HCT116 (cell line): ENCODE measurements around the gene NOL11. TPM values are rescaled to one million over a fixed set of nuclear protein-coding genes. Genes with fewer than 3 reads are reported as not detected.
A peak's percentile ranks its signal among the peaks of the same experiment; 100 is the strongest.

Experiments
- ATAC-seq: fragments of 200-7000 bp; cut with Tn5 transposase; 2 replicates; pipeline ENCODE4 v1.9.1; 2020; ENCODE audit warnings: mild to moderate bottlenecking, moderate library complexity
- BruUV-seq: library from RNA; stranded (reverse); fragments of 400-500 nt; replicated peaks from 2 replicates; lab custom pipeline; 2021; lab: Mats Ljungman, UMichigan
- CTCF ChIA-PET: fragments of 300-600 bp; sonication (Branson Sonifier 250); formaldehyde crosslinking; loops from one replicate; lab custom pipeline; 2021; ENCODE audit warnings: antibody characterized with exemption; lab: Charles Lee
- POLR2A ChIA-PET: fragments of 300-600, 350-600 bp; sonication (Branson Sonifier 250); formaldehyde crosslinking; loops from one replicate; lab custom pipeline; 2021; ENCODE audit warnings: antibody characterized with exemption; lab: Charles Lee
- RAD21 ChIA-PET, 2 experiments: fragments of 300-600 bp; sonication (Branson Sonifier 250); formaldehyde crosslinking; loops; one replicate each; lab custom pipeline; 2023; ENCODE audit warnings: low total read pairs in 2 of 2; ENCODE audit not compliant: uncharacterized antibody in 2 of 2, unreplicated experiment in 2 of 2, low non-redundant PET in 1 of 2; lab: Charles Lee
- DNase-seq: peaks from one replicate; pipeline ENCODE4 v3.0.0-alpha.2; 2010; ENCODE audit warnings: low read depth, low spot score
- H2AFZ ChIP-seq: fragments of 200-600 bp; shearing (Covaris generic), sonication (generic); 2 replicates; pipeline ENCODE4 v1.6.1; 2017; ENCODE audit warnings: low read depth, mixed run types, mixed read lengths, antibody characterized with exemption, low read length; ENCODE audit not compliant: poor library complexity, severe bottlenecking
- H3K27ac ChIP-seq: 2 replicates; pipeline ENCODE4 v1.5.1; 2012; ENCODE audit warnings: low read depth, low read length
- H3K27me3 ChIP-seq: fragments of 200-600 bp; sonication (generic); 2 replicates; pipeline ENCODE4 v1.6.1; 2016; ENCODE audit warnings: mixed run types, low read length, mixed read lengths; ENCODE audit not compliant: insufficient read depth
- H3K36me3 ChIP-seq, 2 experiments: fragments of 200-500 bp in 1 of 2; fragments of 200-600 bp in 1 of 2; sonication (Bioruptor generic) in 1 of 2; sonication (generic) in 1 of 2; 2 replicates each; pipeline versions ENCODE4 v1.5.1 to v1.6.1; 2014 to 2016; ENCODE audit warnings: low read length in 2 of 2, inconsistent platforms in 1 of 2, mixed read lengths in 1 of 2, mixed run types in 1 of 2; ENCODE audit not compliant: insufficient read depth in 2 of 2, control insufficient read depth in 1 of 2
- H3K4me1 ChIP-seq, 2 experiments: fragments of 200-600 bp in 1 of 2; sonication (generic) in 1 of 2; 2 replicates each; pipeline versions ENCODE4 v1.5.1 to v1.6.1; 2012 to 2017; ENCODE audit warnings: low read length in 2 of 2, inconsistent platforms in 1 of 2, mild to moderate bottlenecking in 1 of 2, mixed read lengths in 1 of 2, mixed run types in 1 of 2, moderate library complexity in 1 of 2; ENCODE audit not compliant: insufficient read depth in 2 of 2, control insufficient read depth in 1 of 2
- H3K4me2 ChIP-seq: fragments of 200-600 bp; sonication (generic); 2 replicates; pipeline ENCODE4 v1.6.1; 2017; ENCODE audit warnings: mixed run types, low read length, mixed read lengths
- H3K4me3 ChIP-seq, 2 experiments: fragments of 200-600 bp in 1 of 2; sonication (generic) in 1 of 2; replicated peaks in 1 of 2; 2 replicates each; pipeline ENCODE4 v1.5.1; 2011 to 2016; ENCODE audit warnings: low read length in 2 of 2, control low read depth in 1 of 2, low read depth in 1 of 2, mild to moderate bottlenecking in 1 of 2, mixed read lengths in 1 of 2, mixed run types in 1 of 2
- H3K79me2 ChIP-seq: fragments of 200-600 bp; sonication (generic); 2 replicates; pipeline ENCODE4 v1.6.1; 2017; ENCODE audit warnings: mild to moderate bottlenecking, mixed run types, low read length, moderate library complexity, mixed read lengths; ENCODE audit not compliant: insufficient read depth
- H3K9ac ChIP-seq: fragments of 200-600 bp; sonication (generic); 2 replicates; pipeline ENCODE4 v1.6.1; 2016; ENCODE audit warnings: low read length, mixed read lengths
- H3K9me2 ChIP-seq: fragments of 200-600 bp; sonication (generic), shearing (Covaris generic); 2 replicates; pipeline ENCODE4 v1.6.1; 2017; ENCODE audit warnings: mixed run types, mild to moderate bottlenecking, moderate library complexity; ENCODE audit not compliant: insufficient read depth
- H3K9me3 ChIP-seq, 2 experiments: fragments of 200-500 bp in 1 of 2; fragments of 200-600 bp in 1 of 2; sonication (Bioruptor generic) in 1 of 2; sonication (generic) in 1 of 2; 2 replicates each; pipeline ENCODE4 v1.6.1; 2014 to 2017; ENCODE audit warnings: low read length in 2 of 2, mixed read lengths in 2 of 2, inconsistent platforms in 1 of 2, low read depth in 1 of 2, mild to moderate bottlenecking in 1 of 2, mixed run types in 1 of 2, moderate library complexity in 1 of 2; ENCODE audit not compliant: control insufficient read depth in 1 of 2, insufficient read depth in 1 of 2
- H4K20me1 ChIP-seq: fragments of 200-600 bp; sonication (generic), shearing (Covaris generic); 2 replicates; pipeline ENCODE4 v1.6.1; 2017; ENCODE audit warnings: mixed run types, mild to moderate bottlenecking, moderate library complexity; ENCODE audit not compliant: insufficient read depth
- ATF3 ChIP-seq: IDR thresholded peaks from 2 replicates; pipeline ENCODE4 v1.6.1; 2012
- CBX3 ChIP-seq: IDR thresholded peaks from 2 replicates; pipeline ENCODE4 v1.6.1; 2012; ENCODE audit warnings: low read depth
- EGR1 ChIP-seq: IDR thresholded peaks from 2 replicates; pipeline ENCODE4 v1.6.1; 2012; ENCODE audit warnings: low read depth
- ELF1 ChIP-seq: IDR thresholded peaks from 2 replicates; pipeline ENCODE4 v1.6.1; 2012; ENCODE audit warnings: low read depth, borderline replicate concordance
- EZH2 ChIP-seq: fragments of 200-600 bp; sonication (generic); IDR thresholded peaks from 2 replicates; pipeline ENCODE4 v1.6.1; 2017; ENCODE audit warnings: antibody characterized with exemption, mixed run types
- EZH2phosphoT487 ChIP-seq: fragments of 200-600 bp; IDR thresholded peaks from 2 replicates; pipeline ENCODE4 v1.6.1; 2018; ENCODE audit warnings: antibody characterized with exemption, borderline replicate concordance
- FOSL1 ChIP-seq: IDR thresholded peaks from 2 replicates; pipeline ENCODE4 v1.6.1; 2012; ENCODE audit warnings: low read depth
- JUND ChIP-seq: IDR thresholded peaks from 2 replicates; pipeline ENCODE4 v1.6.1; 2012
- MAX ChIP-seq: IDR thresholded peaks from 2 replicates; pipeline ENCODE4 v1.6.1; 2012
- POLR2A ChIP-seq: IDR thresholded peaks from 2 replicates; pipeline ENCODE4 v1.7.0; 2011; ENCODE audit warnings: borderline replicate concordance; ENCODE audit not compliant: insufficient read depth, insufficient read length; ENCODE audit errors: extremely low read depth
- POLR2AphosphoS5 ChIP-seq: IDR thresholded peaks from 2 replicates; pipeline ENCODE4 v1.6.1; 2011; ENCODE audit warnings: mild to moderate bottlenecking, low read depth, low read length, moderate library complexity
- RAD21 ChIP-seq: IDR thresholded peaks from 2 replicates; pipeline ENCODE4 v1.6.1; 2012; ENCODE audit warnings: low read depth, mild to moderate bottlenecking
- SP1 ChIP-seq: IDR thresholded peaks from 2 replicates; pipeline ENCODE4 v1.6.1; 2012; ENCODE audit warnings: low read depth
- ZFX ChIP-seq: fragments of 450-650 bp; IDR thresholded peaks from 2 replicates; pipeline ENCODE4 v1.6.1; 2017
- ZNF274 ChIP-seq: fragments of 200-500 bp; sonication (Bioruptor generic); IDR thresholded peaks from 2 replicates; pipeline ENCODE4 v1.6.1; 2014; ENCODE audit warnings: mild to moderate bottlenecking, low read depth, low read length, inconsistent platforms
- intact Hi-C: fragments of 100-400 bp; cut with micrococcal nuclease; formaldehyde crosslinking; loops from 2 replicates; pipeline ENCODE4 v1.10.0; 2022
- total RNA-seq: library from RNA; stranded (reverse); gene quantifications from one replicate; pipeline ENCODE4 v1.2.1, GENCODE V29; 2021; ENCODE audit not compliant: unreplicated experiment

The NOL11 gene
- total RNA-seq, 1 experiment from 2014 or later: 118 TPM

- H3K4me1 ChIP-seq: peaks cover 10 to 25% of the 10 kb centered on the region in 2 experiments
- no peak overlapping the region for H2AFZ ChIP-seq
- ChIA-PET CTCF (no interaction called here), RAD21 (no interaction called here), POLR2A (no interaction called here)
- intact Hi-C loops: no loop called here
- H3K36me3 ChIP-seq: no peaks in the 10 kb centered on the region
- H4K20me1 ChIP-seq: no peaks in the 10 kb centered on the region
- H3K9me2 ChIP-seq: no peaks in the 10 kb centered on the region
- no peak overlapping the region for H3K9ac ChIP-seq
- H3K27ac ChIP-seq: no peak overlapping the region
- no peaks in the 10 kb centered on the region for H3K79me2 ChIP-seq
- no peak for DNase-seq
- peak overlapping the region; percentile 13; the same call in 1 of the 2 replicates for H3K4me2 ChIP-seq
- BruUV-seq: no TSS peak
- no peaks in the 10 kb centered on the region for H3K27me3 ChIP-seq
- no peak overlapping the region for H3K4me3 ChIP-seq
- peak; percentile 48 for ATAC-seq
- H3K9me3 ChIP-seq: no peaks in the 10 kb centered on the region
- TF ChIP-seq POLR2AphosphoS5 (no peak), JUND (no peak), SP1 (no peak), ZNF274 (no peak), POLR2A (no peak), FOSL1 (no peak), EZH2phosphoT487 (no peak), ELF1 (no peak), ATF3 (no peak), CBX3 (no peak), EGR1 (no peak), EZH2 (no peak), RAD21 (no peak), ZFX (no peak), MAX (no peak)
Measured at GRCh38 chr17:67765623-67766022, 47.9 kb downstream of the NOL11 start.
